C1 segment of cervical spinal cord (tissue), 14 donors: ENCODE data around the gene MSI2.

ENCODE experiments used
- DNase-seq, 14 donors: peaks; one replicate each; lab custom pipeline; 2025; lab: John Stamatoyannopoulos, UW

Gene MSI2

DNA sequence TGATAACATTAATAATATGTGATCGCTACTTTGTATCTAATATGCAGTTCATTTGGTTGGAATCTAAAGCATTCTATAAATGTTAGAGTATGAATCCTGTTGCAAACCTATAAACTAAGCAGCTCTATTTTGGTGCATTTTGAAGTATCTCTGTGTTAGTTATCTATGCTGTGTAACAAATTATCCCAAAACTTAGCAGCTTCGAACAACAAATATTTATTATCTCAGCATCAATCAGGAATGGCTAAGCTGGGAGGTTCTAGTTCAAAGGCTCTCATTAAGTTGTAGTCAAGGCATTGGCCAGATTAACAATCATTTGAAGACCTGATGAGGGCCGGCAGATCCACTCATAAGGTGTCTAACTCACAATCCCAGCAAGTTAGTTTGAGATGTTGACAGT is 10.1 kb upstream of the MSI2 start:
- DNase-seq: no peak

DNA sequence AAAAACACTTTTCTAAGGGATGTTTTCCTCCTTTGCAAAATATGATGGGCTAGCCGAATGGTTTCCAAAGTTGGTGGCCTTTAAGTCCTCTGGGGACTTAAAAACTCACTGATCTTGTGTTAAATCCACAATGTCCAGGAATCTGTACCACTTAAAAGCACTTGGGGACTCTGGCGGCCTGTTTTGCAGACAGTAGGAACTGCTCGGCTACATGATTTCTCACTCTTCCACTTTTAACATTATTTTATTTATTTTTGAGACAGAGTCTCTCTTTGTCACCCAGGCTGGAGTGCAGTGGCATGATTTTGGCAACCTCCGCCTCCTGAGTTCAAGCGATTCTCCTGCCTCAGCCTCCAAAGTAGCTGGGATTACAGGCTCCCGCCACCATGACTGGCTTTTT is 9.1 kb upstream of the MSI2 start:
- DNase-seq: no peak

DNA sequence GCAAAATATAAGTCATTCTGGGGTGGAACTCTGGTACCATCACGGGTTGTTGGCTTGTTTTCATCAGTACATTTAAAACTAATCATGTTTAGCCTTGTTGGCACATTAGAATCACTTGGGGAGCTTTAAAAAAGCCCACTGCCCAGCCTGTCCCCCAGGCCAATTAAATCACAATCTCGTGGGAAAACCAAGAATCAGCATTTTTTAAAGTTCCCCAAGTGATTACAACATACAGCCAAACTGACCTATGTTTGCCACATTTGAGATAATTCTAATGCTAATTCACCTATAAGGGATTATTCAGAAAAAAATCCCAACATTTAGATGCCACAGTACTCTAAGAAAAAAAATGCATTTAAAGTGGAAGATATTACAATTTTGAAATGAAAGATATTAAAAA is 8.4 kb upstream of the MSI2 start:
- DNase-seq: no peak

DNA sequence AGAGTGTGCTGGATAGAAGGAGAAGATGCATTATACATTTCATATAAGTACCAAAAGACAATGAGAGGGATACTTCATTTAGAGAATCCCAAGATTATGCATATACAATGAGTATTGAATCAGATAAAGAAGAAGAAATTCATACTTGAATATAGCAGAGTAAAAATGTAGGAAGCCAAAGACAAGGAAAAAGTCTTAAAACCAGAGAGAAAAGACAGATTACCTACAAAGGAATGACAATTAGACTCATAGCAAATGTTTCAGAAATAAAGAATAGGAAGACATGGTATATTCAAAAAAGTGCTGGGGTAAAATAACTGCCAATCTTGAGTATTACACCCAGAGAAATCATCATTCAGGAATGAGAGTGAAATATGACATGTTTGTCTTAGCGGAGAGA is 6.8 kb upstream of the MSI2 start:
- no peak for DNase-seq

DNA sequence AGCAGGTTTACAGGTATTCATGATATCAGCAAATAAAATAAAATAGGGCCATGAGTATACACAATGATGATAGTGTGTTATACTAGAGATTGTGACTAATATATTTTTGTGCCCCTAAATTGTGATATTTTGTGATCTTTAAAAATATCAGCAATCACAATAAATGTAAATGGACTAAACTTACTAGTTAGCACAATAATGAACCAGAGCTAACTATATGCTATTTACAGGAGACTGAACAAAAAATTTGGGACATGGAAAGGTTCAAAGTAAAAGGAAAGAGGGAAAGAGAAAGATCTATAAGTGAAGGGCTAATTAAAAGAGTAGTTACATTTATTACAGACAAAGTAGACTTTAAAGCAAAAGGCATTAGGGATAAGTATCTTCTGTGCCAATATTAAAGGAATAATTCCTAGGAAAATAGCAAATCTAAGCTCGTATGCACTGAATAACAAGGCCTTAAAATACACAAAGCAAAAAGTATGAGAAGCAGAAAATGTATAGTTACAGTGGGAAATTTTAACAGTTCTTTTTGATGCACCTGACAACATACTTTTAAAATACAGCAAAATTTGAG is 5.0 kb upstream of the MSI2 start:
- no peak for DNase-seq

DNA sequence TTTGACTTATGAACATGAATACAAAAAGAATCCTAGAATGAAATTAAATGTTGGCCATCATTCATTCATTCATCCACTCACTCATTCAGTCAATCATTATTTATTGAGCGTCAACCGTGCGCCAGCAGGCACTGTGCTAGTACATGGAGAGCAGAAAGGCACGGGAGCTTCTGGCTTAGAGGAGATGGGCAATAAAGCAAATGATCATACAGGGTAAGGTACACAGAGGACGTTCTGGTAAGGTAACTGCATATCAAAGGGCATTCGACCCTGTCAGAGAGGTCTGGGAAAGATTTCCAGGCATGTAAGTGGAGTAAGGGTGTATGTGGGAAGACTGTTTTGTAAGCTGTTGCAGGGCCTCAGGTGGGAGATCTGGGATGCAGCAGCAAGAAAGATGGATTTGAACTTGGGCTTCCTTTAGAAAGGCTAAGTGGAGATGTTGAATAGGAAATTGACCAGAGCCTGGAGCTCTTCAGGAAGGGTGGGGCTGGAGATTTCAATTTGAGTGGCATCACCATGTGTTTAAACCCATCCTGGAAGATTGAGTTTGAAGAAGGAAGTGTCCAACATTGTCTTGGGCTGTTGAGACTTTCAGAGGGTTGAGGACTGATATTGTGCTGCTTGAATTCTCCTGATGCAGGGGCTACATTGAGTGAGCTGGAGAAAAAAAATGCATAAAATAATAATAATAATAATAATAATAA is 2.8 kb upstream of the MSI2 start:
- DNase-seq: no peak

DNA sequence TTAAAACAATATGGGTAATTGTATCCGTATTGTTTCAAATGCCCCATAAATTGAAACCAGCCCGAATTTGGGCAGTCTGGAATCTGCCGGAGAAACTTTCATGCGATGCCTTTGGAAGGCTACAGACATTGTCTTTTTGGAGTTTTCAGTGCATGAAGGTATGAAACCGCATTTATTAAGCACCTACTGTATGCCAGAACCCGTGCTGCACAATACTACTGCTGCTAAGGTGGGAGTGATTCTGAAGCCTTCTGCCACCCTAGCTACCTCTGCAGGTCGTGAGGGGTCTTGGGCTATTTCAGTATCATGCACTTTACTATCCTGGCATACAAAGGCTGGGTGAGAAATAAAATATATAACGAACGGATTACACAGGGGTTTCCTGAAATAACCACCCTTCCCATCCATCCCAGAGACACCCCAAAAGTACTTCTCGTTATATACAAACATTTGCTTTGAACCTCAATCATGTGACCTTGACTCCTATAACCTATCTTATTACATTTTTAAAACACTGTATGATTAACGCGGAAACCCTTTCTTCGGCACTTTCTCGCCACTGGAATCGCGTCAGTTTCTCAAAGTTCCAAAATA is 1.0 kb upstream of the MSI2 start:
- no peak for DNase-seq

DNA sequence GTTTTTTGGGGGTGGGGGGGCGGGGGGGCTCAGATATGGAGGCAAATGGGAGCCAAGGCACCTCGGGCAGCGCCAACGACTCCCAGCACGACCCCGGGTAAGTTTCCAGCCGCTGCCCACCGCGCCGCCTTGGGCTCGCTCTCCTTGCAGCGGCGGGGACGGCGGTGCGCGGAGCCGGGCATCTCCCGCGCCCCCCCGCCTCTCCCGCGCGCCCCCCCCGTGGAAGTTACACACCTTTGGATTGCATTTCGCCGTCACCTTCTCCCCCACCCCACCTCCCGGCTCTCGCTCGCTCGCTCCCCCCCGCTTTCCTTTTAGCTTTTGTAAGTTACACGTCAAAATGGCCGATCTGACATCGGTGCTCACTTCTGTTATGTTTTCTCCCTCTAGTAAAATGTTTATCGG is 387 bp downstream of the MSI2 start:
- DNase-seq: peak in 1 of 14 donors; percentile 48

DNA sequence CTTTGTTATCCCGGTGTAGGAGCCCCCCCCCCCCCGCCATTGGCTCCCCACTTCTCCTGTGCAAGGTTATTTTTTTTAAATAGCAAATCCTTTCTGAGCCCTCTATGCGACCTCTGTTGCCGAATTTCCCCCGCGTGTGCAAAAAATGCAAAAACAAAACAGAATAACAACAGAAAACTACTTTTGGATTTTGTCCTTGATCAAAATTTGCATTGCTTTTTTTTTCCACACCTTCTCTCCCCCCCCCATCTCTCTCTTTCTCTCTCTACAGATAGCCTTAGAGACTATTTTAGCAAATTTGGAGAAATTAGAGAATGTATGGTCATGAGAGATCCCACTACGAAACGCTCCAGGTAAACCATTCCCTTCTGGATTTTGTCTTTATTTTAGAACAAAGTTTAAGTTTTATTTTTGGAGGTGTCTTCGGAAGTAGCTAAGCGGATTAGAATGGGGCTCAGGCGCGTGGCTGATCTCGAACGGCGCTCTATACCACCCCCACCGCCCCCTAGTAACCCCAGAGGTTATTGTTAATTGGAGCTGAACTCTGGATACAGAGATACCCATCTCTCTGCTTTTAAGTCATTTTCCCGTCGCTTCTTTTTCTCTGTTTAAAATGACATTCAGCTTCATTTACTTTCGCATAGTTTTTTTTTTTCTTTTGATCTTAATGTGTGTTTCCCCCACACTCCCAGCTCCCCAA is 1.0 kb downstream of the MSI2 start:
- DNase-seq: no peak

DNA sequence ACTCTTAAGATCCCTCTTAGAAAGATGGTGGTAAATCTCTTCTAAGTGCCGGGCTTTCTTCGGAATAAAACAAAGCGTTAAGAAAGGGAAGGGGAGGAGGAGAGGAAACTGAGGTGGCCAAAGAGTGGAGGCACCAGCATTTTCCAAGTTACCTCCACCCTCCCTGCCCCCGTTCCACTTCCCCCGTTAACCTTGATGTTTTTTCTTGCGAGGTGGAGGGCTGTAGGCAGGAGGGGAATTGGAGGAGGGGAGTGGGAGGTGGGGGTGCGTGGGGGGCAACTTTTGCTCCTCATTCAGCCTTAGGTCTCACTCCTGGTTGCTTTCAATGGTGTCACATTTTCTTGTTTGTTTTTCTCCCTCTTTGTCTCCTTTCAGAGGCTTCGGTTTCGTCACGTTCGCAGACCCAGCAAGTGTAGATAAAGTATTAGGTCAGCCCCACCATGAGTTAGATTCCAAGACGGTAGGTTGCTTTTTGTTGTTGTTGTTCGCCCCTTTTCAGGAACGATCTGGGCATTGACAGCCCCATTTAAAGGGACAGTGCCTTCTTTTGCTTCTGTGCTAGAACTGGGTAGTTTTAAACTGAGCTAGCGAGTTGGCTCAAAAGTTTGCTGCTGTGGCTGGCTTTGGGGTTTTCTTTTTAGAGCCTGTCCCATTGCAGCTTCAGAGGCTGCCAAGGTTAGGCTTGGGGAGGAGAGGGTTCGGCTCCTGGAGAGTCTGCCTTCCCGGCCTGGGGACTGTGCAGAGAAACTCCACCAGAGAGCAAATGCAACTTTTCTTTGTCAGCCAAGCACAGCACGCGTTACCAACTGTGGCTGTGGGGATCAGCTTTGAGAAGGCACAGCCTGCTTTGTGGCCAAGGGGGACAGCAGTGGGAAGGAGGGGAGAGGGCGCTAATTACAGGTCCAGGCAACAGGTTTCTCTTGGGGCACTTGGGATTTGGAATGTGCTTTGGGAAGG is 1.9 kb downstream of the MSI2 start:
- DNase-seq: peak in 5 of 14 donors; percentile 19 to 55 (median 36)

DNA sequence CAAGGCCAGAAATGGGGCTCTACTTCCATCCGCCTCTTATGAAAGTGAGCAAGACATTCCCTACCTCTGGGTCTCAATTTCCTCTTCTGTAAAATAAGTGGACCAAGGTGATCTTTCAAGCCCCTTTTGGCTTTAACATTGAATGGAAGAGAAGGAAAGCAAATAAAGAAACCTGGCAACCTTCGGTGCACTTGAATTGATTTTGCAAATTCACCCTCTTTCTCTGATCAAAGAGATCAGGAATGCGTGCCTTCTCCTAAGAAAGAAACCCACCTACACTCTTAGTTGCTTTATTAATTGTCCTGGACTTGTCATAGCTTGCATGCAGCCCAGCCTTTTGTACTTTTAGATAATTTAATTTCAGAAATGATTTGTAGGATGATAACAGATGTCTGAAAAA is 3.0 kb downstream of the MSI2 start:
- no peak for DNase-seq

DNA sequence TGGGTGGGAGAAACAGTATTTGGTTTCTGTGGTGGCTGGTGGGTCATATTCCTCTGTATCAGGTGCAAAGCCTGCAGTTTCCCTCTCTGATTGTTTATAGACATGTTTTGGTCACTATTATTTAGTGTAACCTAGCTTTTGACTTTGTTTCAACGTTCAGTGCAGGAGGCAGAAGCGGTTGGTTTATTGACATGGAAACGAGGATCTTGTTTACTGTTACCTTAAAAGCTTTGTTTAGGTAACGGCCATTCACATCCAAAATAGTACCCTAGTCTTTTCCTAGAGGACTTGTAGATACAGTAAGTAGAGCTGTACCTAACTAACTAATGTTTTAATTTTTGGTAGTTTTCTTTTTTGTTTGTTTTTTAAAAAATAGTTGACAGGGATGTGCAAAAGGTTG is 3.5 kb downstream of the MSI2 start:
- no peak for DNase-seq

DNA sequence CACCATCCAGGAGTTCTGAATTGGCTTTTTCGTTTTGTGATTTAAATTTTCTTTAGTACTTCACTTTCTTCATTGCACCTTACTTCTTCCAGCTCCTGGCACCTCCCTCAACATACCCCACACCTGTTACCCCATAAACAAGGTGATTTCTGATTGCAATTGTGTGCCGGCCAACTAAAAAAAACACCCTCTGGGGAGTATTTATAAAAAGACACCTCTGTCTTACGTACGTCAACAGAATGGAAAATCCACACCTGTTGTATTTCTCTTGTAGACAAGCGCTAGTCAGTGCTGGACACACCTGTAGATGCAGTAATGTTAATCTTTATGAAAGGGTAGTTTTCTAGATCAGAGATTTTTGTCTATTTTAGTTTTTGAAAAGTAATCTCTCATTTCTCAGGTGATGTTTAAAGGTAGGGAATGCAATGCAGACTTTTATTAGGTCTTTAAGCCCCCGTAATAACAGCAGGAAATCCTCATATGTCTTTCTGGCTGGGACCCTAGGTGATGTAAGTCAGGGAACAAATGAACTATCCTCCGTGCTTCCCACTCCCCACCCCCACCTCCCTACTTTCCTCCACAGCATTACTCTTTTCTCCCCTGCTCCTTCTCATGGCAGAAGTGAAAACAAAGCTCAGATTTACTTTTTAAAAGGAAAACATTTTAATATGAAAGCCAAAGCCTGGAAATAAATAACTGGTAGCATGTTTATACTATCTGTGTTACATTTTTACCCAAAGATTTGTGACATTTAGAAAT is 4.2 kb downstream of the MSI2 start:
- no peak for DNase-seq

DNA sequence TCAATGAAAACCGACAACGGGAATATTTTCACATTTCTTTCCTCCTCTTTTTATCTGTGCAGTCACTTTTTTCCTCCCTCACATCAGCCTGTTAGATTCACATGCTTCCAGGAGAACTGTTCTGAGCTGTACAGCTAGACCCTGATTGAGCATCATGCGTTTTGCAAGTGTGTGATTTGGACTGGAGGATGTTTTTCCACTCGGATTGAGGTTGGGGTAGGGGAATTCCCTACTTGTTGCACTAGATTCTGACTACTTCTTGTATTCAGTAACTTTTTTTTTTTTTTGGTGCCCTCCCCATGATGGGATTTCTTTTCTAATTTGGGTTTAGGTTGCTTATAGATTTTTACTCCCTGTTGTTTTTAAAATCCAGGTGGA is 4.8 kb downstream of the MSI2 start:
- DNase-seq: no peak

DNA sequence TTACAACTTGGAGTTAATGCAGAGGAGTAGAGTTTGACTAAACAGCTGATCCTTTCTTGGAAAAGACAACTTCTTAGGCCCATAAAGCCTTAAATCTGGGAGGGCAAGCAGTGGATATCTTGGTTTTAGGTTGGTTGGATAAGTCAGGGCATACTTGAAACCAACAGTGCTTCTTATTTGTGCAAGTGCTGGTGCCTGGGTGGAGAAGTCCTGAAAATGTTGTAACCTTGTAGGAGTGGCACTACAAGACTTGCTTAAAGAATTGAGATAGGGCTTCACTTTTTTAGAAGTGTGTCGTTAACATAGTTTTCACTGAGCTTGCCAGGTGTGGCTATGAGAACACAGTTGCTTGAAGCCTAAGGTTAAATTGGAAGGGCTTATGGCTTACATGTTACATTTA is 6.2 kb downstream of the MSI2 start:
- no peak for DNase-seq

DNA sequence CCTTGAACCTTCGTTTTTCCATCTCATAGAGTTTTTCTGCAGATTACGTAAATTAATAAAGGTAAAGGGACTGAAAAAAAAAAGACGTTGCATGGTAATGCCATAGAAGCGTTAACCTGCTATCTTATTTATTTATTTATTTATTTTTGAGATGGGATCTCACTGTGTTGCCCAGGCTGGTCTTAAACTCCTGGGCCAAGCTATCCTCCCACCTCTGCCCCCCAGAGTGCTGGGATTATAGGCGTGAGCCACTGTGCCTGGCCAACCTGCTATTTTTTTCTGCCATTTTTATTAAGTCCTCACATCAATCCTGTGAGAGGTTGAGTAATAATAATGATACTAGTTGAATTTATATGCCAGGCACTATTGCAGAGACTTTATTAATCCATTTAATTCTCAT is 7.9 kb downstream of the MSI2 start:
- no peak for DNase-seq

DNA sequence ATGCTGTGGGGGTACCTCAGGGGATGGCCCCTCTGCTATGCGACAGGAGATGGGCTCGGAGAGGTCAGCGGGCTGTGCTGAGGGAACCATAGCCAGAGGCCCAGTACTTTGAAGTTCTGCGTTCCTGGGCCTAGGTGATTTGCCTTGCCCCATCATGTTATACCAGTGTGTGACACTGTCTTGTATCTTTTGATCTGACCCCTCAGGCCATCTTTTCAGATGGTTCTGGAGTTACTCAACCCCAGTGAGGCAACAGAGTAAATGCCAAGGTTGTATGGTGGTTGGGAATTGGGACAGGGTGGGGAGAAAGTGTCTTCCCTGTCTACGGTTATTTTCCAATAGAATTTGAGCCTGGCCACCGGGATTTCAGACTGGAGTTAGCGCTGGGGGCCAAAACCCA is 8.5 kb downstream of the MSI2 start:
- no peak for DNase-seq

DNA sequence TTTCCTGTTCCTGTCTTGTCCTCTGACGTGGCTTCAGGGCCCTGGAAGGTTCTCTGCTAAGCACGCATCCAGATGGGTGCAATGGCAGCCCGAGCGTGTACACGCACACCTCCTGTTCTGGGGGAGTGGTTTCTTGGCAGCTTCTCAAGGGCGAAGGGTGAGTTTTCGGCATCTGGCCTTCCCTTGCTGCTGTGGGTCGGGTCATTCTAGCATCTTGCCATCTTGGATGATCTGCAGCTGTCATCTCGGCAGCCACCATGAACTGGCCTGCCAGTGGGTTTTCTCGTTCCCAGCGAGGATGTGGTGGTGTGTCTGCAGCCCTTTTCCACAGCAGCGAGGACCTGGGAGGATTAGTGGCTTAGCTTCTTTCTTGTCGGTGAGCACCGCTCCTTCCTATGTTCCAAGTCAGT is 10.6 kb downstream of the MSI2 start:
- DNase-seq: no peak

DNA sequence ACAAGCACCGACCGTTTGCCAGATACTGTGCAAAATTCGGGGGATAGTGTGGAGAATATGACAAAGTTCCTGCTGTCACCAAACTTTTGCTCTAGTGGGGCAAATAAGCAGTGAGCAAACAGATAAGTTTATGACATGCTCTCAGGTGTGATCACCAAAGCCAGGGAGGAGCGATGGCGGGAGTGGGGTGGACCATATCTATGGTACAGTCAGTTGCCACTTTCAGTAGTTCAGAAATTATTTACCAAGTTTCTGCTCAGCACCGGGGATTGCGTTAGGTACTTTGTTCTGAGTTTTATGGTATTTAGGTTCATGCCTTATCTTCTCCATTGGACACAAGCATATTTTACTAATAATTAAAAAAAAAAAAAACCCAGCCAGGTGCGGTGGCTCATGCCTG is 11.9 kb downstream of the MSI2 start:
- no peak for DNase-seq

DNA sequence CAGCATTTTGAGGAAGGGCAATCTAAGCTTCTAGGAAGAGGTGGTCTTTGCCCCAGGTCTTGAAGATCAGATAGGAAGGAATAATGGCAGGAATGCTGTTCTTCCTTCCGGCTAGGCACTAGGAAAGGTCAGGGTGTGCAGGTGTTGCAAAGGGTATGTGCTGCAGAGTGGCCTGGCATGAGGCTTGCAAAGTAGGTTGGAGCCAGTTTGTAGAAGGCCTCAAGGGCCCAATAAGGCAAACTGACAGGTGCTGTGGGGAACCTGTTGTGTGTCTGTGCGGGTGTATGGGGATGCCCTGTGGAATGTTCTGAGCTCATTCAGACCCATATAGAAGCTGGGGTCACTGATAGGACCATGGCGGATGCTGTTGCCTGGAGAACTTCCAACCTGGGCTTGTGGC is 12.7 kb downstream of the MSI2 start:
- no peak for DNase-seq
